ENCODE measurements around the gene EVC2.
A peak's percentile ranks its signal among the peaks of the same experiment; 100 is the strongest.

- peak; percentile 12; the same call in 1 of the 2 replicates for TF ChIP-seq CTCF (IDR thresholded peaks at IDR 0.05; ENCODE audit: low read depth, low read length)
- no peak for TF ChIP-seq EZH2phosphoT487 (IDR thresholded peaks at IDR 0.05; ENCODE audit: low read depth)
Observed at GRCh38 chr4:5707778-5708448, 446 bp downstream of the EVC2 start.

Measured in OCI-LY3 (cell line).